ENCODE measurements around the gene MAJIN.

MAJIN gene

GRCh38 chr11:64888729-64889511 lies 83.0 kb downstream of the MAJIN start:
- Mint-ChIP-seq H3K4me1 (ENCODE audit: low read depth) (peaks cover 25% of the 10 kb centered on the region), H3K36me3 (ENCODE audit: low read depth) (no peaks in the 10 kb centered on the region), H3K27me3 (no peaks in the 10 kb centered on the region), H3K27ac (no peak overlapping the region), H3K9me3 (no peaks in the 10 kb centered on the region), H3K4me3 (no peak overlapping the region)

GRCh38 chr11:64888406-64888728 lies 83.5 kb downstream of the MAJIN start:
- Mint-ChIP-seq H3K4me3 (peak overlapping the region; percentile 57), H3K4me1 (ENCODE audit: low read depth) (peaks cover 25% of the 10 kb centered on the region), H3K27ac (peak overlapping the region; percentile 84), H3K9me3 (no peaks in the 10 kb centered on the region), H3K36me3 (ENCODE audit: low read depth) (no peaks in the 10 kb centered on the region), H3K27me3 (no peaks in the 10 kb centered on the region)

Data from stimulated activated naive CD8-positive, alpha-beta T cell treated with anti-CD3 and anti-CD28 coated beads, Interleukin-15, Interleukin-2, amounts not matched to agents 100 ng/mL and 50 ng/mL, for 24 hours (primary cell).